ENCODE measurements around the gene HOXA11.

Gene HOXA11

DNA sequence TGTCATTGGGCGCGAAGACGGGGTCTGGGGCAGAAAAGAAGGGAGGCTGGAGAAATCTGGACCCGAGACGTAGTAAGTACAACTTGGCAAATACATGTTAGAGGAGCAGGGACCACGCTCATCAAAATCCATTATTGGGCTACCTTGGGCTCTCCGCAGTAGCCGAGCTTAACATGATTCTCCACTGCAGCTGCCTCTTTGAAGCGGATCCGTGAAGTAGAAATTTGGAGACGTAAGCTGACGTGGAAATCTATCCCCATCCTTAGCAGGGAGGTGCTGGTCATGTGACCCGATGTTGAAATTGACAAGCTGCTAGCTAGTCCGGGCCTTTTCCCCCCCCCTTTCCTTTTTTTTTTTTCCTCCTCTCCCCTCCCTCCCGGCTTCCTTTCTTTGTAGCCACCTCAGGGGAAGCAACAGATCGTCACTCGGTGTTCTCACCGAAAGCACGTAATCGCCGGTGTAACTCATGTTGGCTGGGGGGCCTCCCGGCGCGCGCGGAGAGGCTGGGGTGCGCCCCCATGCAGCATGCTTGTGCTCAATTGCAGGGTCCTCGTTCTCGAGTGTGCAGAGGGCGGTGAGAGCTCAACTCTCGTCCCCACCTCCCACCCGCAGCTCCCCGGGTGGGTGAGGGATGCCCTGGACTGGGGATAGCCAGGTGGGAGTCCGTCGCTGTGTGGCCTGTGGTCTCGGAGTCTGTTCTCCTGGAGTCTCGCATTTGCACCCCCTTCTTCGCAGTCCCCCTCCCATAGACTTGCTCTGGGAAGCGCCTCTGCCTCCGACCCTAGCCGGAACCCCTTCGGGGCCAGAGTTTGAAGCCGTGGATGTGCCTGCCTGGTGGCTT lies at the start of gene HOXA11:
Gene HOXA11 (minus strand): TSS at position 220 of the 841 bp plus-strand sequence. CDS start 88 bp downstream, at position 132.
- H3K9me3 ChIP-seq (ENCODE audit: control insufficient read depth, low read length), result no peaks in the 10 kb centered on the region
- no peak within 1 kb of the TSS for H3K4me2 ChIP-seq (ENCODE audit: low read length)
- no peaks in the 10 kb centered on the region for H3K36me3 ChIP-seq (ENCODE audit: control insufficient read depth, insufficient read depth, low read length)
- no peak within 1 kb of the TSS for H3K27ac ChIP-seq
- no peak for TF ChIP-seq CTCF (IDR thresholded peaks at IDR 0.05)
- H3K9ac ChIP-seq, result no peak within 1 kb of the TSS
- no peak within 1 kb of the TSS for H3K4me3 ChIP-seq (ENCODE audit: low read depth, low read length)
- H3K27me3 ChIP-seq (ENCODE audit: control insufficient read depth, insufficient read depth, low read length), result peaks cover 42% of the 10 kb centered on the region
- no peak within 1 kb of the TSS for H2AFZ ChIP-seq
- no peaks in the 10 kb centered on the region for H3K79me2 ChIP-seq
- no peaks in the 10 kb centered on the region for H3K4me1 ChIP-seq

- Histone ChIP-seq H3K36me3 (ENCODE audit: control insufficient read depth, insufficient read depth, low read length) (no peaks in the 10 kb centered on the region), H3K27me3 (ENCODE audit: control insufficient read depth, insufficient read depth, low read length) (peaks cover 10% of the 10 kb centered on the region), H3K4me1 (no peaks in the 10 kb centered on the region), H3K9me3 (ENCODE audit: control insufficient read depth, low read length) (no peaks in the 10 kb centered on the region), H3K79me2 (no peaks in the 10 kb centered on the region), H2AFZ (no peak overlapping the region), H3K27ac (no peak overlapping the region), H3K4me2 (ENCODE audit: low read length) (no peak overlapping the region), H3K9ac (no peak overlapping the region), H3K4me3 (ENCODE audit: low read depth, low read length) (no peak overlapping the region)
- TF ChIP-seq CTCF (IDR thresholded peaks at IDR 0.05), result no peak
Observed at GRCh38 chr7:27229448-27229847, 44.4 kb upstream of the HOXA11 start.

DNA sequence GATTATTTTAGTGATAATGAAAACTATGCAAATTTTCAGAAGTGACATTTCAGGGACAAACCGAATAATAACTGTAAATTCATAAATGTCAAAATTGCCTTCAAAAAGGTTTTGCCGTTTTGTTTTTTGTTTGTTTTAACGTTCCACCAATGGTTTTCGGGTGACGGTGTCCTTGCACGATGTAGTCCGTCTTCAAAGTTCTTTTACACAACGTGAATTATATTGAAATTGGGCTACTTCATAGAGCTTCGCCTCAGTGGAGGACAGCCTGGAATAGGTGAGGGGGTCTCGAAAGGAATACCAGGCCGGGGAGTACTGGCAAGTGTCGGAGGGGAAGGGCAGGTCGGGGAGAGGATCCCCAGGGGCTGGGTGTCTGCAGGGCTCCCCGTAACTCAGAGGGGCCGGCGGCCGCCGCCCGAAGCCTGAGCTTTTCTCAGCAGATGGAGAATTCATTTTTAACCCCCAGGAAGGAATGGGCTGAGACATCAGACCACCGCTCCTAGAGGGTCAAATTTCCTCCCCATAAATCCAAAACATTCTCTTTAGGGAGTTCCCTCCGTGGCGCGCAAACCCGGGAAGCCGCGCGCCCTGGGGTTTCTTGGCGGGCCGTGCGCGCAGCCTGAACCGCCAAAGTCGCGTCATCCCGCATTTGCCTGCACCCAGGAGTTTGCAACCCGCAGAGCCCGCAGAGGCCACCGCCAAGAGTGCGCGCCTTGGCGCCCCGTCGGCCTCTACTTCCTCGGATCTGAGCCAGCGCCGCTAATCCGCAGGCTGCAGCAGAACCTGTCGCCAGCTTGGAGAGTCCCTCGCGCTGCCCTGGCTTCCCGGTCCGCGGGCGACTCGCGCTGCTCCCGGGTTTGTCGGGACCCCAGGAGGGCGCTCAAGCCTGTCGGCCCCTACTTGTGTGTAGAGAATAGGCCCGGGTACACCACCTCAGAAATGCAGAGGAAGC lies 40.2 kb upstream of the HOXA11 start:
- Histone ChIP-seq H3K4me2 (ENCODE audit: low read length) (no peak overlapping the region), H3K9ac (no peak overlapping the region), H3K27ac (no peak overlapping the region), H3K36me3 (ENCODE audit: control insufficient read depth, insufficient read depth, low read length) (no peaks in the 10 kb centered on the region), H3K27me3 (ENCODE audit: control insufficient read depth, insufficient read depth, low read length) (peaks cover 14% of the 10 kb centered on the region), H2AFZ (no peak overlapping the region), H3K9me3 (ENCODE audit: control insufficient read depth, low read length) (no peaks in the 10 kb centered on the region), H3K4me1 (no peaks in the 10 kb centered on the region), H3K79me2 (no peaks in the 10 kb centered on the region), H3K4me3 (ENCODE audit: low read depth, low read length) (no peak overlapping the region)
- no peak for TF ChIP-seq CTCF (IDR thresholded peaks at IDR 0.05)

GRCh38 chr7:27223941-27224575 lies 39.0 kb upstream of the HOXA11 start:
- no peak overlapping the region for H2AFZ ChIP-seq
- no peak overlapping the region for H3K4me2 ChIP-seq (ENCODE audit: low read length)
- H3K36me3 ChIP-seq (ENCODE audit: control insufficient read depth, insufficient read depth, low read length), result no peaks in the 10 kb centered on the region
- H3K4me1 ChIP-seq, result no peaks in the 10 kb centered on the region
- H3K27ac ChIP-seq, result no peak overlapping the region
- peaks cover 14% of the 10 kb centered on the region for H3K27me3 ChIP-seq (ENCODE audit: control insufficient read depth, insufficient read depth, low read length)
- no peak overlapping the region for H3K4me3 ChIP-seq (ENCODE audit: low read depth, low read length)
- no peaks in the 10 kb centered on the region for H3K79me2 ChIP-seq
- H3K9me3 ChIP-seq (ENCODE audit: control insufficient read depth, low read length), result no peaks in the 10 kb centered on the region
- TF ChIP-seq CTCF (IDR thresholded peaks at IDR 0.05), result no peak
- no peak overlapping the region for H3K9ac ChIP-seq

All from parathyroid adenoma (tissue), 2 donors.